LNCaP clone FGC (cell line): ENCODE results near the gene ACSBG1.

Experiments
- DNase-seq: peaks from one replicate; pipeline ENCODE4 v3.0.0-alpha.2; 2011; ENCODE audit warnings: low read depth
- H3K4me3 ChIP-seq: 2 replicates; pipeline ENCODE4 v1.5.1; 2011; ENCODE audit warnings: mild to moderate bottlenecking, low read depth, low read length, control low read depth
- TF ChIP-seq, protein P1 (sequence below): IDR thresholded peaks from 2 replicates; pipeline ENCODE4 v1.5.1; 2012; ENCODE audit warnings: mild to moderate bottlenecking; ENCODE audit not compliant: control insufficient read depth, insufficient read depth; ENCODE audit errors: extremely low read depth

The ACSBG1 gene

DNA sequence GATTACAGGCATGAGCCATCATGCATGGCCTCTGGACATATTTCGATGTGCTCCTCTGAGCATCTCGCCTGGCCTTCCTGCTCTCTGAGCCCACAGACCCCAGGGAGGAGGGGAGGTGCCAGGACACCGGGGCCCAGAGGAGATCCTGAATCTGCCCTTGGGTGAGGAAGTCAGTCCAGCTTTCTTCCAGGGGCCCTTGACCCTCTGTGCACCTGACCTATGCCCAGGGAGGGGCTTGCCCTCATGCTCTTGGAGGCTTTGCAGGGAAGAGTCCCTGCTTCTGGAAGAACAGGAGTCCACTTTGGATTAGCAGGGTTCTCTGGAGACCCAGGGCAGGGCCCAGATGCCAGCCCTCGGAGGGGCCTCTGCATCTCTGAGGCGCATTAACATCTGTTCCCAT is 1.4 kb downstream of the ACSBG1 start:
- TF ChIP-seq, protein P1, sequence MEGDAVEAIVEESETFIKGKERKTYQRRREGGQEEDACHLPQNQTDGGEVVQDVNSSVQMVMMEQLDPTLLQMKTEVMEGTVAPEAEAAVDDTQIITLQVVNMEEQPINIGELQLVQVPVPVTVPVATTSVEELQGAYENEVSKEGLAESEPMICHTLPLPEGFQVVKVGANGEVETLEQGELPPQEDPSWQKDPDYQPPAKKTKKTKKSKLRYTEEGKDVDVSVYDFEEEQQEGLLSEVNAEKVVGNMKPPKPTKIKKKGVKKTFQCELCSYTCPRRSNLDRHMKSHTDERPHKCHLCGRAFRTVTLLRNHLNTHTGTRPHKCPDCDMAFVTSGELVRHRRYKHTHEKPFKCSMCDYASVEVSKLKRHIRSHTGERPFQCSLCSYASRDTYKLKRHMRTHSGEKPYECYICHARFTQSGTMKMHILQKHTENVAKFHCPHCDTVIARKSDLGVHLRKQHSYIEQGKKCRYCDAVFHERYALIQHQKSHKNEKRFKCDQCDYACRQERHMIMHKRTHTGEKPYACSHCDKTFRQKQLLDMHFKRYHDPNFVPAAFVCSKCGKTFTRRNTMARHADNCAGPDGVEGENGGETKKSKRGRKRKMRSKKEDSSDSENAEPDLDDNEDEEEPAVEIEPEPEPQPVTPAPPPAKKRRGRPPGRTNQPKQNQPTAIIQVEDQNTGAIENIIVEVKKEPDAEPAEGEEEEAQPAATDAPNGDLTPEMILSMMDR, result no peak
- H3K4me3 ChIP-seq, result no peak overlapping the region
- no peak for DNase-seq

DNA sequence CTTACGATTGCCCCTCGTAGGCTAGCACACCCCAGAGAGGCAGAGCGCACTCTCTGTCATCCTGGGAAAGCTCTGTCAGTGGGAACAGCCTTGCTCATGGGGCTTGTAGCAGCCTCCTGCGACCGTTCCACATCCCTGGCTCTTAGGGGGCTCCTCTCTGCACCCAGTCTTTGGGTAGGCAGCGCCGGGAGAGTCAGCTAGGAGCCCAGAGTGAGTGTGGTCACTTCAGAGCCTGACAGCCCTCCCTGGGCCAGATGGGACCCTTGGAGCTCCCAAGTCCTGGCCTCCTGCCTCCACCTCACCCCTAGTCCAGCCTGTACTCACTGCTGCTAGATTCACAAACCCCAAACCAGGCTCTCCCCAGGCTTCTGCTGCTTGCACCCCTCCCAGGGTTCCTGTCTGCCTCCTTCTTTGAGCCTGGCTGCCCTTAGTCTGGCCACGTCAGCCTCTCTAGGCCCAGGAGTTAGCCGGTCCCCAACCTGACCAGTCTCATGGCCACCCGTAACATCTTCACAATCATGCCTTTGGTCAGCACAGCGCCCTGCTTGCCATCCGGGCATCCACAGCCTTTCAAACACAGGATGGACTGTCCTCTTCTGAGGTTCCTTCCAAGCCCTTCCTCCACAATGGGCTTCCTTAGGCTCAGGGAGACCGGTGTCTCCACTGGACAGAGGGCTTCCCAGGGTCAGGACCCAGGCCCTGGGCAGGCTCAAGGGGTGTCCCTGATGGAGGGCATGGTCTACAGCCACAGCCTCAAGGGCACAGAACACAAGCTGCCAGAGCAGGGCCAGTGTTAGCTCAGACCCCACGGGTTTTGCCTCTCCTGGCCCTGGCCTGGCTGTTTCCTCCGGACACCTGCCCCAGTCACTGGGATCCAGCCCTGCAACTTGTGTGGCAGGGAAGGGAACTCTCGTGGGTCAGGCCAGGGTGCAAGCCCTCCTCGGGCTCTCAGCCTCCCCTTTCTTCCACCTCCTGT is 4.6 kb downstream of the ACSBG1 start:
- H3K4me3 ChIP-seq, result no peak overlapping the region
- TF ChIP-seq, protein P1, result no peak
- no peak for DNase-seq

DNA sequence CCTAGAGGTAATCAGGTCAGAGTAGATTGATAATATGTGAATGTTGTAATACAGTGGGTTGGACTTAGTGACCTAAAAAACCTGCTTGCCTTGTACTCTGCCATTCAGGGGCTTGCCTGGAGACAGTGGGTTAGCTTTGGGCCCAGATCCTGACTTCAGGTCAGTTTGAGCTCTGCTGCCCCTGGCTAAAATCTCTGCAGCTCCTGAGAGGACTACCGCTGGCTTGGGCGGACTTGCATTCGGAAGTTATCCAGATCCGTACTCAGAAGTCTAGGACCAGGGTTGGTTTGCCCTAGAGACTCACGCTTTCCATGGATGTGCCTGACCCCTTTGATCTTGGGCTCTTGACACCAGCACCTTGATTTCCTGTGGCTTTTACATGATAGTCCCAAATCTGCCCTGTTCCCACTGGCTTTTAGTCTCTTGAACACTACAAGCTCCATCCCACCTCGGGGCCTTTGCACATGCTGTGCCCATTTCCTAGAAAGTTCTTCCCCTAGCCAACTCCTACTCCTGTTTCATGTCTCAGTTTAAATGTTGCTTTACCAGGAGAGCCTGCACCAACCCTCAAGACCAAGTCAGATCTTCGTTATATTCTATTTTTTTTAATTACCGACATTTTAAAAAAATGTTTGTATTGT is 5.9 kb downstream of the ACSBG1 start:
- no peak overlapping the region for H3K4me3 ChIP-seq
- no peak for DNase-seq
- TF ChIP-seq, protein P1, result no peak

DNA sequence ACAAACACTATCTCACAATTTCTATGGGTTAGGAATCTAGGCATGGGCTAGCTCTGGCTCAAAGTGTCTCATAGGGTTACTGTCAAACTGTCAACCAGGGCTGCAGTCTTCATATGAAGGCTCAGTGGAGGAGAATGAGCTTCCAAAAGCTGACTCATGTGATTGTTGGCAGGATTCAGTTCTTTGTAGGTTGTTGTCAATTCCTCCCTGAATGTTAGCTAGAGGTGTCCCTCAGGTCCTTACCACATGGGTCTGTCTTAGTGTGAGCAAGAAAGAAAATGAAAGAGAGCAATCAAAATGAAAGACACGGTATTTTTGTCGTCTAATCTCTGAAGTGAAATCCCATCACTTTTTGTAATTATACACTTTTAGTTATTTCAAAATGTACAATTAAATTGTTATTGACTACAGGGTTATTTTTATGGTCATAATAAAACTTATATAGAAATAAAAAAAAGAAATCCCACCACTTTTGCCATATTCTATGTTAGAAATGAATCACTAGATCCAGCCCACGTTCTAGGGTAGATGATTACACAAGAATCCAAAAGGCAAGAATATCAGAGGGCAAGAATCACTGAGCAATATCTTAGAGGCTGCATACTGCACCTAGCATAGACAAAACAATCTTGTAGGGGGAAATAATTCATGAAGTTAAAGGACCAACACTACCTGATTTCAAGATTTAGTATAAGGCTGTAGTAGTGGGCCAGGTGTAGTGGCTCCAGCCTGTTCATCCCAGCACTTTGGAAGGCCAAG is 8.4 kb downstream of the ACSBG1 start:
- no peak overlapping the region for H3K4me3 ChIP-seq
- DNase-seq, result no peak
- TF ChIP-seq, protein P1, result no peak

DNA sequence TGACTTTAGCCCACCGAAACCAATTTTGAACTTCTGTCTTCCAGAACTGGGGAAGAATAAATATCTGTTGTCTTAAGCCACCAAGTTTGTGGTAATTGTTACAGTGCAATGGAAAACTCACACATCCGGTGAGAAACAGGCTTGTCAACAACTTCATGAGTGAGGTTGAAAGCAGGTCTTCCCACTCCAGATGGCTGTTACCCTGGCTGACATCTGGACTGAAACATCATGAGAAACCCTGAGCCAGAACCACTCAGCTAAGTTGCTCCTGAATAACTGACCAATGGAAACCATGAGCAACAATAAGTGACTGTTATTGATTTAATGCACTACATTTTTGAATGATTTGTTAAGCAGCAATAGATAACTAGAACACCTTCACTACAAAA is 10.3 kb downstream of the ACSBG1 start:
- no peak overlapping the region for H3K4me3 ChIP-seq
- no peak for DNase-seq
- TF ChIP-seq, protein P1, result no peak

DNA sequence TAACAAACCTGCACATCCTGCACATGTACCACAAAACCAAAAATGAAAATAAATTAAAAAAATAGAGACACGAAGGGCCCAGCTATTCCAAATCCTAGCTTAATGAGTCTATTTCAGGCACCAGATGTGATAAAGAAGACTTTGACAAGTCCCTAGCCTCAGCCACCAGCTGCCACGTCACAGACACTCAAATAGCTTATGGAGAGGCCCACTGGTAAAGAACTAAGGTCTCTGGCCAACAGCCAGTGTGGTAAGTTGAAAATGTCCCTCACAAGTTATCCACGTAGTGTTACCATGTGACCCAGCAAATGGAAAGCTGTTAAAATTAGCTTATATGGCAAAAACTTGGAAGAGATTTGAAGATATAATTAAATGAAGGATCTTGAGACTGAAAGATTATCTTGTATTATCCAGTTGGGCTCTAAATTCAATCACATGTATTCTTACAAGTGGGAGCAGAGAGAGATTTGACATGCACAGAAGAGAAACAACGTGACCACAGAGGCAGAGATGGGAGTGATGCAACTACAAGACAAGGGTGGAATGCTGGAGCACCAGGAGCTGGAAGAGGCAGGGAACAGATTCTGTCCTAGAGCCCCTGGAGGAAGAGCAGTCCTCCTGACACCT is 10.9 kb downstream of the ACSBG1 start:
- no peak for DNase-seq
- TF ChIP-seq, protein P1, result no peak
- no peak overlapping the region for H3K4me3 ChIP-seq
